HepG2 (cell line): ENCODE data around the gene C17orf75. TPM values are rescaled to one million over a fixed set of nuclear protein-coding genes. Genes with fewer than 3 reads are reported as not detected.

ENCODE experiments used
- ATF6 ChIP-seq: sonication (generic); formaldehyde crosslinking; conservative IDR thresholded peaks from 2 replicates; pipeline ENCODE4 v1.4.0; 2020; ENCODE audit warnings: missing genetic modification reagents
- CBX5 ChIP-seq: sonication (generic); formaldehyde crosslinking; IDR thresholded peaks from 2 replicates; pipeline ENCODE4 v1.4.0; 2020; ENCODE audit warnings: missing genetic modification reagents, borderline replicate concordance
- GATAD1 ChIP-seq: IDR thresholded peaks from 2 replicates; pipeline ENCODE4 v1.6.1; 2016; ENCODE audit warnings: missing genetic modification reagents, missing compliant biosample characterization
- HOXA7 ChIP-seq: sonication (generic); formaldehyde crosslinking; IDR thresholded peaks from 2 replicates; pipeline ENCODE4 v1.8.1; 2022; ENCODE audit warnings: mild to moderate bottlenecking, missing genetic modification reagents, moderate library complexity
- IKZF4 ChIP-seq: sonication (generic); formaldehyde crosslinking; IDR thresholded peaks from 2 replicates; pipeline ENCODE4 v1.5.1; 2020; ENCODE audit warnings: borderline replicate concordance, mild to moderate bottlenecking, low read depth, missing genetic modification reagents; ENCODE audit errors: not compliant biosample characterization
- MTF2 ChIP-seq: sonication (generic); formaldehyde crosslinking; IDR thresholded peaks from 2 replicates; pipeline ENCODE4 v1.5.0; 2020; ENCODE audit warnings: missing genetic modification reagents, borderline replicate concordance
- PRDM15 ChIP-seq: sonication (generic); formaldehyde crosslinking; IDR thresholded peaks from 2 replicates; pipeline ENCODE4 v1.4.0; 2020; ENCODE audit warnings: missing genetic modification reagents
- SMC3 ChIP-seq: IDR thresholded peaks from 2 replicates; pipeline ENCODE4 v1.6.1; 2011; ENCODE audit warnings: low read length, improper control_type of control experiment
- THAP11 ChIP-seq: IDR thresholded peaks from 2 replicates; pipeline ENCODE4 v1.6.1; 2016; ENCODE audit warnings: missing biosample characterization, missing genetic modification reagents
- ZNF230 ChIP-seq: sonication (generic); formaldehyde crosslinking; IDR thresholded peaks from 2 replicates; pipeline ENCODE4 v1.4.0; 2020; ENCODE audit warnings: mild to moderate bottlenecking, missing genetic modification reagents
- ZNF296 ChIP-seq: sonication (generic); formaldehyde crosslinking; conservative IDR thresholded peaks from 2 replicates; pipeline ENCODE4 v1.5.0; 2020; ENCODE audit warnings: mild to moderate bottlenecking, missing genetic modification reagents
- ZNF629 ChIP-seq: sonication (generic); formaldehyde crosslinking; conservative IDR thresholded peaks from 2 replicates; pipeline ENCODE4 v1.5.0; 2020; ENCODE audit warnings: missing genetic modification reagents
- ZNF660 ChIP-seq: sonication (generic); formaldehyde crosslinking; IDR thresholded peaks from 2 replicates; pipeline ENCODE4 v1.5.1; 2020; ENCODE audit warnings: mild to moderate bottlenecking, low read depth, missing genetic modification reagents, borderline replicate concordance
- ZNF703 ChIP-seq: sonication (generic); formaldehyde crosslinking; IDR thresholded peaks from 2 replicates; pipeline ENCODE4 v1.5.1; 2020; ENCODE audit warnings: missing genetic modification reagents, mild to moderate bottlenecking, moderate library complexity, borderline replicate concordance
- ZNF761 ChIP-seq: sonication (generic); formaldehyde crosslinking; conservative IDR thresholded peaks from 2 replicates; pipeline ENCODE4 v1.4.0; 2020; ENCODE audit warnings: mild to moderate bottlenecking, missing genetic modification reagents
- ZNF879 ChIP-seq: sonication (generic); formaldehyde crosslinking; IDR thresholded peaks from 2 replicates; pipeline ENCODE4 v1.8.1; 2023; ENCODE audit warnings: missing genetic modification reagents
- polyA plus RNA-seq, 8 experiments: library from polyadenylated mRNA; depleted of rRNA in 3 of 8; stranded (reverse) in 7 of 8; unstranded in 1 of 8; fragments of >200 nt; fragmentation: Illumina TruSeq in 4 of 8; extraction: Trizol in 4 of 8; gene quantifications; 2 replicates each; pipeline versions ENCODE4 v1.2.1 to v1.2.3, GENCODE V29; 2011 to 2016; ENCODE audit warnings: low read depth in 4 of 8, missing spikeins in 1 of 8, mixed read lengths in 1 of 8; ENCODE audit not compliant: insufficient read depth in 1 of 8
- total RNA-seq, 5 experiments: library from RNA; depleted of rRNA; stranded (reverse); fragments of >200 nt; fragmentation: Illumina TruSeq; extraction: Trizol; gene quantifications; 2 replicates each; pipeline ENCODE4 v1.2.3, GENCODE V29; 2016; ENCODE audit warnings: low read depth in 1 of 5
- TF ChIP-seq, protein P1 (sequence below): sonication (generic); formaldehyde crosslinking; IDR thresholded peaks from 2 replicates; pipeline ENCODE4 v1.5.0; 2020; ENCODE audit warnings: missing genetic modification reagents
- TF ChIP-seq, protein P2 (sequence below): sonication (generic); formaldehyde crosslinking; IDR thresholded peaks from 2 replicates; pipeline ENCODE4 v1.5.1; 2020; ENCODE audit warnings: mild to moderate bottlenecking, missing genetic modification reagents, moderate library complexity

The C17orf75 gene
- total and polyA plus RNA-seq, 2 of the 13 experiments (the other 11 are each of a cell fraction or from before 2014, with no cell fraction given), result 16.2 to 33.0 TPM

- TF ChIP-seq ATF6 (no peak), ZNF660 (CRISPR knock-in tag) (no peak), CBX5 (CRISPR knock-in tag) (no peak), SMC3 (no peak), IKZF4 (no peak), MTF2 (CRISPR knock-in tag) (no peak), ZNF703 (no peak), ZNF296 (CRISPR knock-in tag) (peak; percentile 94), ZNF230 (CRISPR knock-in tag) (no peak), ZNF629 (CRISPR knock-in tag) (peak; percentile 45), GATAD1 (CRISPR knock-in tag) (peak; percentile 43; the same call in 1 of the 2 replicates), PRDM15 (CRISPR knock-in tag) (no peak), HOXA7 (CRISPR knock-in tag) (no peak), THAP11 (CRISPR knock-in tag) (no peak; the same call in 1 of the 2 replicates), ZNF761 (CRISPR knock-in tag) (no peak), ZNF879 (CRISPR knock-in tag) (no peak)
- TF ChIP-seq, protein P1, sequence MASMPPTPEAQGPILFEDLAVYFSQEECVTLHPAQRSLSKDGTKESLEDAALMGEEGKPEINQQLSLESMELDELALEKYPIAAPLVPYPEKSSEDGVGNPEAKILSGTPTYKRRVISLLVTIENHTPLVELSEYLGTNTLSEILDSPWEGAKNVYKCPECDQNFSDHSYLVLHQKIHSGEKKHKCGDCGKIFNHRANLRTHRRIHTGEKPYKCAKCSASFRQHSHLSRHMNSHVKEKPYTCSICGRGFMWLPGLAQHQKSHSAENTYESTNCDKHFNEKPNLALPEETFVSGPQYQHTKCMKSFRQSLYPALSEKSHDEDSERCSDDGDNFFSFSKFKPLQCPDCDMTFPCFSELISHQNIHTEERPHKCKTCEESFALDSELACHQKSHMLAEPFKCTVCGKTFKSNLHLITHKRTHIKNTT (CRISPR knock-in tag), result no peak
- TF ChIP-seq, protein P2, sequence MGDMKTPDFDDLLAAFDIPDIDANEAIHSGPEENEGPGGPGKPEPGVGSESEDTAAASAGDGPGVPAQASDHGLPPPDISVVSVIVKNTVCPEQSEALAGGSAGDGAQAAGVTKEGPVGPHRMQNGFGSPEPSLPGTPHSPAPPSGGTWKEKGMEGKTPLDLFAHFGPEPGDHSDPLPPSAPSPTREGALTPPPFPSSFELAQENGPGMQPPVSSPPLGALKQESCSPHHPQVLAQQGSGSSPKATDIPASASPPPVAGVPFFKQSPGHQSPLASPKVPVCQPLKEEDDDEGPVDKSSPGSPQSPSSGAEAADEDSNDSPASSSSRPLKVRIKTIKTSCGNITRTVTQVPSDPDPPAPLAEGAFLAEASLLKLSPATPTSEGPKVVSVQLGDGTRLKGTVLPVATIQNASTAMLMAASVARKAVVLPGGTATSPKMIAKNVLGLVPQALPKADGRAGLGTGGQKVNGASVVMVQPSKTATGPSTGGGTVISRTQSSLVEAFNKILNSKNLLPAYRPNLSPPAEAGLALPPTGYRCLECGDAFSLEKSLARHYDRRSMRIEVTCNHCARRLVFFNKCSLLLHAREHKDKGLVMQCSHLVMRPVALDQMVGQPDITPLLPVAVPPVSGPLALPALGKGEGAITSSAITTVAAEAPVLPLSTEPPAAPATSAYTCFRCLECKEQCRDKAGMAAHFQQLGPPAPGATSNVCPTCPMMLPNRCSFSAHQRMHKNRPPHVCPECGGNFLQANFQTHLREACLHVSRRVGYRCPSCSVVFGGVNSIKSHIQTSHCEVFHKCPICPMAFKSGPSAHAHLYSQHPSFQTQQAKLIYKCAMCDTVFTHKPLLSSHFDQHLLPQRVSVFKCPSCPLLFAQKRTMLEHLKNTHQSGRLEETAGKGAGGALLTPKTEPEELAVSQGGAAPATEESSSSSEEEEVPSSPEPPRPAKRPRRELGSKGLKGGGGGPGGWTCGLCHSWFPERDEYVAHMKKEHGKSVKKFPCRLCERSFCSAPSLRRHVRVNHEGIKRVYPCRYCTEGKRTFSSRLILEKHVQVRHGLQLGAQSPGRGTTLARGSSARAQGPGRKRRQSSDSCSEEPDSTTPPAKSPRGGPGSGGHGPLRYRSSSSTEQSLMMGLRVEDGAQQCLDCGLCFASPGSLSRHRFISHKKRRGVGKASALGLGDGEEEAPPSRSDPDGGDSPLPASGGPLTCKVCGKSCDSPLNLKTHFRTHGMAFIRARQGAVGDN (CRISPR knock-in tag), result peak; percentile 81
These were observed 38.9 kb downstream of the C17orf75 start (continued) for GRCh38 chr17:32302860-32303649.
